PFSK-1 (cell line): ENCODE data around the gene MUL1.

ENCODE experiments used
- FOXP2 ChIP-seq: optimal IDR thresholded peaks from 2 replicates; pipeline ENCODE3; 2011; ENCODE audit warnings: borderline replicate concordance, control low read depth, inconsistent platforms; ENCODE audit not compliant: insufficient read depth; ENCODE audit errors: extremely low read length, extremely low read depth
- POLR2AphosphoS5 ChIP-seq: IDR thresholded peaks from 2 replicates; pipeline ENCODE4 v1.6.1; 2012; ENCODE audit warnings: low read depth, mild to moderate bottlenecking, control low read depth, low read length, moderate library complexity
- SIN3A ChIP-seq: IDR thresholded peaks from 2 replicates; pipeline ENCODE4 v1.6.1; 2012; ENCODE audit warnings: mild to moderate bottlenecking, low read length, moderate library complexity, borderline replicate concordance; ENCODE audit not compliant: insufficient read depth
- TAF1 ChIP-seq: IDR thresholded peaks from 2 replicates; pipeline ENCODE4 v1.6.1; 2012; ENCODE audit warnings: low read length, control low read depth, borderline replicate concordance; ENCODE audit not compliant: insufficient read depth
- TF ChIP-seq, protein P1 (sequence below), 2 experiments: IDR thresholded peaks; 2 replicates each; pipeline versions ENCODE4 v1.6.1 to v1.8.0; 2011 to 2012; ENCODE audit warnings: low read depth in 2 of 2, low read length in 2 of 2, control low read depth in 1 of 2, inconsistent platforms in 1 of 2, mild to moderate bottlenecking in 1 of 2, moderate library complexity in 1 of 2; ENCODE audit not compliant: insufficient read depth in 1 of 2

The MUL1 gene

GRCh38 chr1:20538227-20538626 is 30.3 kb upstream of the MUL1 start:
- TF ChIP-seq SIN3A (no peak), TAF1 (no peak), POLR2AphosphoS5 (no peak), FOXP2 (no peak)
- TF ChIP-seq, protein P1, sequence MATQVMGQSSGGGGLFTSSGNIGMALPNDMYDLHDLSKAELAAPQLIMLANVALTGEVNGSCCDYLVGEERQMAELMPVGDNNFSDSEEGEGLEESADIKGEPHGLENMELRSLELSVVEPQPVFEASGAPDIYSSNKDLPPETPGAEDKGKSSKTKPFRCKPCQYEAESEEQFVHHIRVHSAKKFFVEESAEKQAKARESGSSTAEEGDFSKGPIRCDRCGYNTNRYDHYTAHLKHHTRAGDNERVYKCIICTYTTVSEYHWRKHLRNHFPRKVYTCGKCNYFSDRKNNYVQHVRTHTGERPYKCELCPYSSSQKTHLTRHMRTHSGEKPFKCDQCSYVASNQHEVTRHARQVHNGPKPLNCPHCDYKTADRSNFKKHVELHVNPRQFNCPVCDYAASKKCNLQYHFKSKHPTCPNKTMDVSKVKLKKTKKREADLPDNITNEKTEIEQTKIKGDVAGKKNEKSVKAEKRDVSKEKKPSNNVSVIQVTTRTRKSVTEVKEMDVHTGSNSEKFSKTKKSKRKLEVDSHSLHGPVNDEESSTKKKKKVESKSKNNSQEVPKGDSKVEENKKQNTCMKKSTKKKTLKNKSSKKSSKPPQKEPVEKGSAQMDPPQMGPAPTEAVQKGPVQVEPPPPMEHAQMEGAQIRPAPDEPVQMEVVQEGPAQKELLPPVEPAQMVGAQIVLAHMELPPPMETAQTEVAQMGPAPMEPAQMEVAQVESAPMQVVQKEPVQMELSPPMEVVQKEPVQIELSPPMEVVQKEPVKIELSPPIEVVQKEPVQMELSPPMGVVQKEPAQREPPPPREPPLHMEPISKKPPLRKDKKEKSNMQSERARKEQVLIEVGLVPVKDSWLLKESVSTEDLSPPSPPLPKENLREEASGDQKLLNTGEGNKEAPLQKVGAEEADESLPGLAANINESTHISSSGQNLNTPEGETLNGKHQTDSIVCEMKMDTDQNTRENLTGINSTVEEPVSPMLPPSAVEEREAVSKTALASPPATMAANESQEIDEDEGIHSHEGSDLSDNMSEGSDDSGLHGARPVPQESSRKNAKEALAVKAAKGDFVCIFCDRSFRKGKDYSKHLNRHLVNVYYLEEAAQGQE (IDR thresholded peaks at IDR 0.05; ENCODE audit: insufficient read depth in 1 of 2, low read depth in 2 of 2, low read length in 2 of 2) = no peak

DNA sequence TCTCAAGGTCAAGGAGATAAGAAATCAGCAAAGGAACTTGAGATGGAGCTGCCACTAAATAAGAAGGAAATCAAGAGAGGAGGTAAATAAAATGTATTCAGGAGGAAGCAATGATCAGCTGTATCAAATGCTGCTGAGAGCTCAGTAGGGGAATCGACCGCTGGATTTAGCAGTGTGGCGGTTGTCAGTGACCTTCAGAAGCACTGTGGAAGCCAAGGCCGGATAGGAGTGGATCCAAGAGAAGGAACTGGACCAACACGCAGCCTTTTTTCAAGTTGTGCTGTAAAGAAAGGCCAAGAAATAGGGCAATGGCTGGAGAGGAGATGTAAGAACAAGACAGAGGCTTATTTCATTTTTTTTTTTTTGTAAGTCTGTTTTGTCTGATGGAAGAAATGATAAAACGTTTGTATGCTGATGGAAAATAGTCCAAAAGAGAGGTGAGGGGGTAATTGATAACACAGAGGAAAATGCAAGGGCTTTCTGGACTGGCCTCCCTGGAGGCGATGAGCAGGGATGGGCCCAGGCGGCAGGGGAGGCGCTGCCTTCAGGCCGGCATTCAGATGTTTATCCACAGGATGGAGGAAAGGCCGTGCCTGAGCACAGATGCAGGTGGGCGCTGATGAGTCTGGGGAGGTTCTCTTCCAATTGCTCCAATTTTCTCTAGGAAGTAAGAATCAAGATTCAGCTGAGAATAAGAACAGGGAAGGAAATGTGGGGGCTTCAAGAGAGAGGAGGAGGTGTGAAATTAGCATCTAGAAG is 26.9 kb upstream of the MUL1 start:
- no peak for TF ChIP-seq FOXP2
- TF ChIP-seq SIN3A = no peak
- TF ChIP-seq, protein P1 (IDR thresholded peaks at IDR 0.05; ENCODE audit: insufficient read depth in 1 of 2, low read depth in 2 of 2, low read length in 2 of 2) = no peak

GRCh38 chr1:20533635-20534034 is 25.7 kb upstream of the MUL1 start:
- no peak for TF ChIP-seq FOXP2
- no peak for TF ChIP-seq POLR2AphosphoS5
- TF ChIP-seq SIN3A = no peak
- no peak for TF ChIP-seq TAF1
- TF ChIP-seq, protein P1 (IDR thresholded peaks at IDR 0.05; ENCODE audit: insufficient read depth in 1 of 2, low read depth in 2 of 2, low read length in 2 of 2) = no peak

- TF ChIP-seq TAF1 (no peak), POLR2AphosphoS5 (no peak), SIN3A (no peak), FOXP2 (no peak)
- TF ChIP-seq, protein P1 (IDR thresholded peaks at IDR 0.05; ENCODE audit: insufficient read depth in 1 of 2, low read depth in 2 of 2, low read length in 2 of 2) = no peak
These were observed 22.9 kb upstream of the MUL1 start for GRCh38 chr1:20530901-20531300.
